Activated T-helper 1 cell treated with anti-CD3 and anti-CD28 coated beads, Interleukin-12 subunit alpha, Interleukin-12 subunit beta, Interleukin-2, Interleukin-4 antibody, amounts not matched to agents 30 ng/mL and 10 ng/mL and 1 ng/mL, durations not matched to agents 14 hours and 24 hours and 36 hours (primary cell): ENCODE data around the gene MRPL27. TPM values are rescaled to one million over a fixed set of nuclear protein-coding genes. Genes with fewer than 3 reads are reported as not detected.

Experiments
- DNase-seq: peaks from one replicate; pipeline ENCODE4 v3.0.0; 2021; ENCODE audit warnings: low spot score
- H3K27ac Mint-ChIP-seq: one replicate; pipeline ENCODE4 v1.8.0; 2021; ENCODE audit warnings: mild to moderate bottlenecking, mixed read lengths
- H3K27me3 Mint-ChIP-seq: one replicate; pipeline ENCODE4 v1.8.0; 2022; ENCODE audit warnings: mild to moderate bottlenecking, moderate library complexity, mixed read lengths; ENCODE audit not compliant: insufficient read depth
- H3K36me3 Mint-ChIP-seq: one replicate; pipeline ENCODE4 v1.8.0; 2021; ENCODE audit warnings: low read depth, mixed read lengths
- H3K4me1 Mint-ChIP-seq: one replicate; pipeline ENCODE4 v1.8.0; 2021; ENCODE audit warnings: low read depth, mixed read lengths
- H3K4me3 Mint-ChIP-seq: one replicate; pipeline ENCODE4 v1.8.0; 2021; ENCODE audit warnings: mild to moderate bottlenecking, moderate library complexity, mixed read lengths
- H3K9me3 Mint-ChIP-seq: one replicate; pipeline ENCODE4 v1.8.0; 2021; ENCODE audit warnings: mixed read lengths
- intact Hi-C: fragments of 100-400 bp; cut with micrococcal nuclease; formaldehyde crosslinking; loops from one replicate; pipeline ENCODE4 v1.15.1; 2024
- total RNA-seq: library from RNA; stranded (reverse); gene quantifications from 2 replicates; pipeline ENCODE4 v1.2.3, GENCODE V29; 2022

MRPL27 gene
- total RNA-seq, 1 donor from 2014 or later: 73.4 TPM

DNA sequence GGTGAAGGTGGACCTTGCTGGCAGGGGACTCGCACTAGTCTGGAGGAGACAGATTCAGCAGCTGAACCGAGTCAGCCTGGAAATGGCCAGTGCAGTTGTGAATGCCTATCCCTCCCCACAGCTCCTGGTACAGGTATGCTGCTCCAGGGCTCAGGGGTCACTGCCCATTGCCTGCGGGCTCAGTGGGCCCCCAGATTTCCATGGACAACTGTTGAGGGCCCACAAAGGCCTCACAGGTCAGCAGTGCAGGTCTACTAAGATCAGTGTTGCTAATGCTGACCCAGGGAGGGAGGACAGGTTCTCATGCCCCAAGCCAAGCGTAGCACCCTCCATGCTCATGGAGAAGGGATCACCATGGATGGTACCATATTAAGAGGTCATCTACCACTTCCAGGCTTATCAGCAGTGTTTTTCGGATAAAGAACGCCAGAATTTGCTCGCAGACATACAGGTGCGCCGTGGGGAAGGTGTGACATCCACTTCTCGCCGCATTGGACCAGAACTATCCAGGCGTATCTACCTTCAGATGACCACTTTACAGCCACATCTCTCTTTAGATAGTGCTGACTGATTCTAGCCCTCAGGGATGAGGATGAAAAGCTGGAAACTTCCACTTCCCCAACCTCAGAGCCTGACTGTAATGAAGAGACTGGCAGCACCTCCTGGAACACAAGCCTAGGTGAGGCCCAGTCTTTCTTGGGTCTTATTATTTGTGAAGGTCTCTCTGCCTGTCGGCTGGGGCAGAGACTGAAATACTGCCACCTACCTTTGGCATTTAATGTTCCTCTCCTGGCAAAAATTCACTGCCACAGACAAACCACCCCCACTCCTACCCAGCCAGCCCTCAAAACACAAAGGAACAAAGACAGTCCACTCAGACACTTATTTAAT, 7.6 kb upstream of the MRPL27 start:
- peaks cover 6% of the 10 kb centered on the region for H3K4me1 Mint-ChIP-seq
- no peak overlapping the region for H3K27ac Mint-ChIP-seq
- H3K36me3 Mint-ChIP-seq: peaks cover 46% of the 10 kb centered on the region
- intact Hi-C loops: no loop called here
- no peak overlapping the region for H3K4me3 Mint-ChIP-seq
- no peak for DNase-seq
- no peaks in the 10 kb centered on the region for H3K9me3 Mint-ChIP-seq
- peaks cover 2% of the 10 kb centered on the region for H3K27me3 Mint-ChIP-seq

DNA sequence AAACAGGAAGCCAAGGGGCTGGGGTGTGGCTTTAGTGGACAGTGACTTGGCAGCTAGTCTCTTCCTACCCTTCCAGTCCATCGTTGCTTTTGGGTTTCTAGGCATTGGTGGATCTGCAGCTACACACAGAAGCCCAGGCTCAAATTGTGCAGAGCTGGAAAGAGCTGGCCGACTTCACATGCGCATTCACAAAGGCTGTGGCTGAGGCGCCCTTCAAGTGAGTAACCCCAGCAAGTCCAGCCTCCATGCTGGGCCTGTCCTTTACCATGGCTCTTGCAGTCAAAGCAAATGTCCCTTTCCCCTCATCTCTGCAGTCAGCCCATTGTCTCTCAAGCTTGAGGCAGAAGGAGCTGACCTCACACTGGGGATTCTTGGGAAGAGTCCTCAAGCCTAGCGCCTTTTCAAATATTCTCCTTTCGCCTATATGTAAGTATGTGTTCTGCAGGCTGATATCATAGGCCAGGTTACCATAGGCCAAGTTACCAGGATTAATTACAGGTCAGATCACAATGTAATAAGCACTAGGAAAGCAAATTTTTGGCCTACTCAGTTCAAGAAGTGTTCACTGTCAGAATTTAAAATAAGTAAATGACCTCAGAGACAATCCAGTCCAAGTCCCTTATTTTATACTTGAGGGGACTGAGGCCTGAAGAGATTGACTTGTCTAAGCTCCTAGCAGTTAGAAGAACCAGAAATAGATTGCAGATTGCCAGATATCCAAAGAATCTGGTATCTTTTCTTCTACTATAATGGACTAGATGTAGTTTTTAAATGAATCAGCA, 6.6 kb upstream of the MRPL27 start:
- no peak for DNase-seq
- no peak overlapping the region for H3K27ac Mint-ChIP-seq
- H3K9me3 Mint-ChIP-seq: no peaks in the 10 kb centered on the region
- peaks cover 37% of the 10 kb centered on the region for H3K36me3 Mint-ChIP-seq
- no peak overlapping the region for H3K4me3 Mint-ChIP-seq
- intact Hi-C loops: no loop called here
- H3K27me3 Mint-ChIP-seq: peaks cover 2% of the 10 kb centered on the region
- H3K4me1 Mint-ChIP-seq: peaks cover 6% of the 10 kb centered on the region

DNA sequence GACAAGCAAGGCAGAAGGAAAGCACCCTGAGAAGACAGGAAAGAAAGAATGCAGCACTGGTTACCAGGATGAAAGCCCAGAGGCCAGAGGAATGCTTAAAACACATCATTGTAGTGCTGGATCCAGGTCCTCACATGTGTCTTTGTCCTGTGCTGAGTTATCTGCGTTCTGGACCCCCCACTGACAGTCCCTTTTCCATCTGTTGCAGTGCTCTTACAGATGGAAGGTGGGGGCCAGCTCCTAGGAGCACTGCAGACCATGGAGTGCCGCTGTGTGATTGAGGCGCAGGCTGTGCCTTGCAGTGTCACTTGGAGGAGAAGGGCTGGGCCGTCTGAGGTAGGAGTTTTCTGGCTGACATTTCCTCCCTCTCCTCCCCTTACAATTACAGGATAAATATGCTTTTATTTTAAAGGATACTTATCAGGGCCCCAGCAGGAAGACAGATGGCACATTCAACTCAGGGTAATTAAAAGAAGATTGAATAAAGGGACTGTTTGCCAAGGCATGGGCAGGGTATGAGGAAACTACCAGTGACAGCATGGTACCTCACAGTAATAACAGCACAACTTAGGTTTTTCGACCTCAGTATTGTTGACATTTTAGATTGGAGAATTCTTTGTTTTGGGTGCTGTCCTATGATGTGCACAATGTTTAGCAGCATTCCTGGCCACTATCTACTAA, 3.0 kb upstream of the MRPL27 start:
- Mint-ChIP-seq H3K4me3 (no peak overlapping the region), H3K27ac (no peak overlapping the region), H3K36me3 (peaks cover 28% of the 10 kb centered on the region), H3K9me3 (no peaks in the 10 kb centered on the region), H3K27me3 (no peaks in the 10 kb centered on the region), H3K4me1 (peaks cover 33% of the 10 kb centered on the region)
- intact Hi-C loops: no loop called here
- DNase-seq: no peak

DNA sequence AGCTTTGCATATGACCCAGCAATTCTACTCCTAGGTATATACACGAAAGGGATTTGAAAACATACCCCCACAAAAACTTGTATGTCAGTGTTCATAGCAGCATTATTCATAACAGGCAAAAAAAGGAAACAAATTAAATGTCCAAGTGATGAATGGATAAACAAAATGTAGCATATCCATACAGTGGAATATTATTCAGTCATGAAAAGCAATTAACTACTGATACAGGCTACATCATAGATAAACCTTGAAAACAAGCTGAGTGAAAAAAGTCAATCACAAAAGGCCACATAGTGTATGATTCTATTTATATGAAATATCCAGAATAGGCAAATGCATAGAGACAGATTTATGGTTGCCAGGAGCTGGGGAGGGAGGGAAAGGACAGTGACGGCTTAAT, 721 bp upstream of the MRPL27 start:
- Mint-ChIP-seq H3K27ac (peak overlapping the region; percentile 100), H3K36me3 (peaks cover 27% of the 10 kb centered on the region), H3K4me3 (peak overlapping the region; percentile 98), H3K9me3 (no peaks in the 10 kb centered on the region), H3K27me3 (no peaks in the 10 kb centered on the region), H3K4me1 (peaks cover 33% of the 10 kb centered on the region)
- DNase-seq: no peak
- intact Hi-C loops: loop anchor here (1.0 to 2.0 kb wide), 3 partner anchors 23 to 105 kb away; partner anchors contain the start of genes ACSF2 and RSAD1

DNA sequence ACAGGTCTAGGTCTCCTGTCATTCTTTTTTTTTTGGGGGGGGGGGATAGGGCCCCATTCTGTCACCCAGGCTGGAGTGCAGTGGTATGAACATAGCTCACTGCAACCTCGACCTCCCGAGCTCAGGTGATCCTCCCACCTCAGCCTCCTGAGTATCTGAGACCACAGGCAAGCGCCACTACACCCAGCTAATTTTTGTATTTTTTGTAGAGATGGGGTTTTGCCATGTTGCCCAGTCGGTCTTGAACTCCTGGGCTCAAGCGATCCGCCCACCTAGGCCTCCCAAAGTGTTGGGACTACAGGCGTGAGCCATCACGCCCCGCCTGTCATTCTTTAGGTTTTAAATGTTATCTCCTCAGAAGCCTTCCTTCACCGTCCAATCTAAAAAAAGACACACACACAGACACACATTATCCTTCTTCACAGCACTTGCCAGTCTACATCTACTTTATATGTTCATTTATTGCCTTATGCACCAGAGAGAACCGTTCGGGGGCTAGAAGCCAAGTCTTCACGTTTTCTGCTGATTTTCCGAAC, 694 bp downstream of the MRPL27 start:
- intact Hi-C loops: loop anchor here (1.0 to 2.0 kb wide), 3 partner anchors 10 to 55 kb away; partner anchors contain the start of gene ACSF2
- no peaks in the 10 kb centered on the region for H3K27me3 Mint-ChIP-seq
- peaks cover 32% of the 10 kb centered on the region for H3K36me3 Mint-ChIP-seq
- H3K27ac Mint-ChIP-seq: peak overlapping the region; percentile 100
- H3K4me3 Mint-ChIP-seq: peak overlapping the region; percentile 98
- H3K4me1 Mint-ChIP-seq: peaks cover 32% of the 10 kb centered on the region
- H3K9me3 Mint-ChIP-seq: no peaks in the 10 kb centered on the region
- no peak for DNase-seq

DNA sequence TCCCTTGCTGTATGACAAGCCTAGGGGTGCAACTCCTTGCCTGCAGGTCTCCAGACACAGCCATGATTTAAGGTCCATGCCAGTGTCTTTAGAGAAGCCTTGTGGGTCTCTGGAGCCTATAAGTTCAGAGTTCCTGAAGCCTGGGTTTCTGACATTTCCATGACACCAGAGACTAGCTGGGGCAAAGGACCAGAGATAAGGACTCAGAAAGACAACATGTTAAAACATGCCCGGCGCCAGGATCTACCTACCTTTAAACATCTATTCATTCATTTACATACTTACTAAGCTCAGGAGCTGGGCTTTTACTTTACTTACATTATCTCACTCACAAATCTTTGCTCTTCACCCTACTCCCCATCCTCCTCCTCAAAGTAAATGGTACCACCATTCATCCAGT, 1.5 kb downstream of the MRPL27 start:
- Mint-ChIP-seq H3K36me3 (peaks cover 36% of the 10 kb centered on the region), H3K4me1 (peaks cover 27% of the 10 kb centered on the region), H3K27me3 (no peaks in the 10 kb centered on the region), H3K27ac (peak overlapping the region; percentile 78), H3K4me3 (peak overlapping the region; percentile 98), H3K9me3 (no peaks in the 10 kb centered on the region)
- no peak for DNase-seq
- intact Hi-C loops: no loop called here

DNA sequence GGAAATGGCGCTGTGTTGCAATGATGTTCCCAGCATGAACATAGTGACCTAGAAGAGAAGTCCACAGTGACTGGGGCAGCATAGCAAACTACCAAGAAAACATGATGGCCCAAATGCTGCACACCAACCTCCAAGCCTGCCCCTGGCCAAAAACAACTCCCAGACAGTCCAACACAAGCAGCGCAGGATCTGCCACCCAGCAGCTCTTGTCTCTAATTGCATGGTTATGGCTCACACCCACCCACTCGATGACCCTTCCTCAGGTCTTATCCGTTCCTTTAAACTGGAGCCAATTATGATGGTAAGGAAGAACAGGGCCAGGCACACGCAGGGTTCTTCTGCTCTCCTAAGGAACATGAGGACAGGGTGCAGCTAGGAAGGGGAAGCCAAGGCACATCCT, 2.9 kb downstream of the MRPL27 start:
- peaks cover 27% of the 10 kb centered on the region for H3K4me1 Mint-ChIP-seq
- H3K27me3 Mint-ChIP-seq: no peaks in the 10 kb centered on the region
- no peaks in the 10 kb centered on the region for H3K9me3 Mint-ChIP-seq
- no peak for DNase-seq
- H3K4me3 Mint-ChIP-seq: peak overlapping the region; percentile 9
- intact Hi-C loops: no loop called here
- no peak overlapping the region for H3K27ac Mint-ChIP-seq
- peaks cover 36% of the 10 kb centered on the region for H3K36me3 Mint-ChIP-seq

DNA sequence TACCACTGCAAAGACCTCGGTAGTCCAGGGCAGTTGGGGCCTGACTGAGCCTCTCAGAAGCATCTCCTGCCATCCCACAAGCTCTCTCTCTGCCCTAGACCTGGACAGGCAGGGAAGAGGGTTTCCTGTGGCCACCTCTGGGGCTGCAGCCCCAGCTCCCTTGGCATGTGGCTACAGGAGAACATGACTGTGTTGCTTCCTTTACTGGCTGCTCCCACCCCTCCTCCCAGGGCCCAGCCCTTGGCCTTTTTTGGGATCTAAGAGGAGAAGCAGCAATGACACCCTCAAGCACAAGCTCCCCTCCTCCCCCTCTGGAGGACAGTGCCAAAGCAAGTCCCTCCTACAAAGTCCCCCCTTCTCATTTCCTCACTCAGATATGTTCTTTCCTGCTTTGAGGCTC, 5.6 kb downstream of the MRPL27 start:
- H3K27ac Mint-ChIP-seq: peak overlapping the region; percentile 36
- no peaks in the 10 kb centered on the region for H3K9me3 Mint-ChIP-seq
- peaks cover 31% of the 10 kb centered on the region for H3K36me3 Mint-ChIP-seq
- peaks cover 15% of the 10 kb centered on the region for H3K4me1 Mint-ChIP-seq
- H3K4me3 Mint-ChIP-seq: no peak overlapping the region
- DNase-seq: no peak
- H3K27me3 Mint-ChIP-seq: no peaks in the 10 kb centered on the region
- intact Hi-C loops: no loop called here

DNA sequence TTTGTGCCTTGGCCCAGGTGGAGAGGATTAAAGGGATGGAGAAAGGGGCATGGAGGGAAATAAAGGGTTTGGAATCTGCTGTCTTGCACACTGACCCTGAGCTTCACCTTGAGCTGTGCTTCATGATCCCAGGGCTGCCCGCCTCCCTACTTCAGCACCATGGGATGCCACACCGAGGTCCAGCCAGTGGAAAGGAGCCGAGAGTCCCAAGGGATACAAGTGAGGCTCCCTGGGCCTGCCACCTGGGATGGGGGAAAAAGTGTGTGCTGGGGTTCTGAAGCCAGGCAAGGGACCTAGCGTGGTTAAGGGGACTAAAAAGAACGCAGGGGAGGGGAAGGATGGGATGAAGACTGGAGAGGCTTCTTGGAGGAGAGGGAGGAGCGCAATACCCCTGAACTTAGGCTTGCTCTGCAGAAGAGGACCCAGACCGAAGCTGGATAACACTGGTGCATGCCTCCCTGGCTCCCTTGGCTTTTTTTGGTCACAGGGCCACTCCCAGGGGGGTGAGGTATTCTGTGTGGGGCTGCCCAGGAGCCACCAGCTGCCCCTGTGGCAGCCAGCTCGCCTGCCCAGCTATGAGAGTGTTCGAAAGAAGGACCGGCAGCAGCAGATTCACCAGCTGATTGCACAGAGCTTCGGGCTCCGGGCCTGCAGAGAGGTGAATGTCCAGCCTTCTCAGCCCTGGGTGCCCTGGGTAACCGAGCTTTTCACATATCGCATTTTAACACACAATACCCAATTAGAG, 7.2 kb downstream of the MRPL27 start:
- peaks cover 23% of the 10 kb centered on the region for H3K36me3 Mint-ChIP-seq
- DNase-seq: no peak
- H3K27me3 Mint-ChIP-seq: no peaks in the 10 kb centered on the region
- no peak overlapping the region for H3K27ac Mint-ChIP-seq
- peaks cover 9% of the 10 kb centered on the region for H3K4me1 Mint-ChIP-seq
- no peak overlapping the region for H3K4me3 Mint-ChIP-seq
- H3K9me3 Mint-ChIP-seq: no peaks in the 10 kb centered on the region
- intact Hi-C loops: no loop called here

DNA sequence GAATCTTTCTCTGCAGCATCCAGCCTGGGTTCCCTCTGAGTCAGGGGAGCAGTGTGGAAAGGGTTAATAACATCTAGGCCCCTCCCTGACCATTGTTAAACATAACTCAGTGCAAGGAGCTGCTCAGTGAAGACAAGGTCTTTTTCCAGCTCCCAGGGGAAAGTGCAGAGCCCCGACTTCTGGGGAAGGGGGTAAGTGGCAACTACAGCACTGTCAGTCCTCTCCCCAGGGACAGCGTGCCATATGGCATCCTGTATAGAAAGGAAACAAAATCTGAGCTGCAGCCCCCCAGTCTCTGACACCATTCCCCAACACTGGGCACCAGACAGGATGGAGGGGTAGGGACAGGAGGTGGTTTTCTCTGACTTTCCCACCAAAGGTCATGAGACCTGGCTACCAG, 7.8 kb downstream of the MRPL27 start:
- Mint-ChIP-seq H3K9me3 (no peaks in the 10 kb centered on the region), H3K27me3 (no peaks in the 10 kb centered on the region), H3K4me3 (no peak overlapping the region), H3K4me1 (peaks cover 9% of the 10 kb centered on the region), H3K36me3 (peaks cover 20% of the 10 kb centered on the region), H3K27ac (no peak overlapping the region)
- DNase-seq: no peak
- intact Hi-C loops: no loop called here

DNA sequence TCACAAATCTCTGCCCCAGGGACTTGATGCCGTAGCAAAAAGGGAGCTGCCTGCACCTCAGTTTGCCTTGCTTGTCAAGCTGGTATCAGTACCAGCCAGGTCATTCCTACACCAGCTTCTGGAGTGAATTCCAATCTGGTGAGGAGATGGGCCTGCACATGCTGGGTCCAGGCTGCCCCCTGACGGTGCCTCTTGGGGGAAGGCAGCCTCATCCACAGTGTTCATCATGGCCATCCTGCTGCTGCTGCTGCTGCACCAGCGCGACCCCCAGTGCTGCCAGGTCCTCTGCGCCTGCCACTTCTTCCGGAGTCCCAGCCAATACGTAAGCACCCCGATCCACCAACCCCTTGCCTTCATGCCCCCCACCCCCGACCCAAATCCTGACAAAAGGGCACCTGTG, 8.3 kb downstream of the MRPL27 start:
- H3K4me3 Mint-ChIP-seq: no peak overlapping the region
- intact Hi-C loops: no loop called here
- DNase-seq: no peak
- no peaks in the 10 kb centered on the region for H3K27me3 Mint-ChIP-seq
- H3K4me1 Mint-ChIP-seq: peaks cover 9% of the 10 kb centered on the region
- H3K9me3 Mint-ChIP-seq: no peaks in the 10 kb centered on the region
- H3K36me3 Mint-ChIP-seq: peaks cover 17% of the 10 kb centered on the region
- H3K27ac Mint-ChIP-seq: no peak overlapping the region

DNA sequence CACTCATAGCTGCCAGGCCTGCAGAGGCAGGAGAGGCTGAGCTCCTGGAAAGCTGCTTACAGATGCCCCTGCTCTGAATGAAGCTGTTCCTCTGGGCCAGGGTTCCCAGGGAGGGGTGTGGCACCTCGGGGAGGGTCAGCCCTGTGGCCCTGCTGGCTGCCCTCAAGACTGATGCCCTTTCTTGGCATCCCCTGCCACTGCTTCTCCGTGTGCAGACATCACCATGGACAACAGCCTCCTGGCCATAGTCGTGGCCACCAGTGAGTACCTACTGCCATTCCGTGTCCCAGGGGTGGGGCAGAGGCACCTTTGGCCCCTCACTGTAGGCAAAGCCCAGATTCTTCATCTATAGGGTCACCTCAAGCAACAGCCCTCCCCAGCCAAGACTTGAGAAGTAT, 8.9 kb downstream of the MRPL27 start:
- Mint-ChIP-seq H3K27me3 (no peaks in the 10 kb centered on the region), H3K36me3 (peaks cover 18% of the 10 kb centered on the region), H3K4me1 (peaks cover 9% of the 10 kb centered on the region), H3K27ac (no peak overlapping the region), H3K4me3 (no peak overlapping the region), H3K9me3 (no peaks in the 10 kb centered on the region)
- no peak for DNase-seq
- intact Hi-C loops: no loop called here
